SIG-M5 (cell line): Measurements from ENCODE around the gene RNF32.

Experiments used
- DNase-seq: peaks from one replicate; lab custom pipeline; 2025; lab: John Stamatoyannopoulos, UW

The RNF32 gene

GRCh38 chr7:156640257-156640948 is at the start of gene RNF32:
RNF32 (plus strand) TSS chr7:156640774; CDS start chr7:156643878, 3,104 bp downstream.
- DNase-seq = peak; percentile 18

GRCh38 chr7:156592155-156592884 is 48.3 kb upstream of the RNF32 start:
- DNase-seq = no peak

GRCh38 chr7:156594283-156595080 is 46.1 kb upstream of the RNF32 start:
- DNase-seq = no peak

GRCh38 chr7:156600496-156600895 is 40.1 kb upstream of the RNF32 start:
- DNase-seq = no peak

GRCh38 chr7:156602283-156602682 is 38.3 kb upstream of the RNF32 start:
- no peak for DNase-seq

GRCh38 chr7:156603011-156603410 is 37.6 kb upstream of the RNF32 start:
- no peak for DNase-seq

- DNase-seq = no peak
Observed at GRCh38 chr7:156603629-156604028, 36.9 kb upstream of the RNF32 start.

GRCh38 chr7:156604311-156604710 is 36.3 kb upstream of the RNF32 start:
- DNase-seq = no peak

- DNase-seq = no peak
Observed at GRCh38 chr7:156604836-156605695, 35.5 kb upstream of the RNF32 start.

- no peak for DNase-seq
Observed at GRCh38 chr7:156606135-156606534, 34.4 kb upstream of the RNF32 start.

- no peak for DNase-seq
Observed at GRCh38 chr7:156606691-156607331, 33.8 kb upstream of the RNF32 start.

GRCh38 chr7:156607332-156608172 is 33.0 kb upstream of the RNF32 start:
- no peak for DNase-seq

- DNase-seq = no peak
Observed at GRCh38 chr7:156608173-156608478, 32.4 kb upstream of the RNF32 start.

GRCh38 chr7:156609010-156609877 is 31.3 kb upstream of the RNF32 start:
- DNase-seq = no peak

GRCh38 chr7:156610130-156610529 is 30.4 kb upstream of the RNF32 start:
- no peak for DNase-seq

- no peak for DNase-seq
Observed at GRCh38 chr7:156610601-156611000, 30.0 kb upstream of the RNF32 start.

GRCh38 chr7:156611014-156612010 is 29.3 kb upstream of the RNF32 start:
- no peak for DNase-seq

GRCh38 chr7:156612930-156613329 is 27.6 kb upstream of the RNF32 start:
- no peak for DNase-seq
